GM19438 (cell line): ENCODE measurements around the gene SPRED2.
A peak's percentile ranks its signal among the peaks of the same experiment; 100 is the strongest.
"Not testable (repeated sequence)": the region's sequence is repeated elsewhere in the genome, so short reads cannot be mapped to it uniquely, and the experiment has no call there.

Experiments
- ATAC-seq: cut with Tn5 transposase; IDR thresholded peaks from one replicate; pipeline ENCODE4 v1.9.1; 2021; ENCODE audit warnings: low read depth; ENCODE audit not compliant: unreplicated experiment

Gene SPRED2

DNA sequence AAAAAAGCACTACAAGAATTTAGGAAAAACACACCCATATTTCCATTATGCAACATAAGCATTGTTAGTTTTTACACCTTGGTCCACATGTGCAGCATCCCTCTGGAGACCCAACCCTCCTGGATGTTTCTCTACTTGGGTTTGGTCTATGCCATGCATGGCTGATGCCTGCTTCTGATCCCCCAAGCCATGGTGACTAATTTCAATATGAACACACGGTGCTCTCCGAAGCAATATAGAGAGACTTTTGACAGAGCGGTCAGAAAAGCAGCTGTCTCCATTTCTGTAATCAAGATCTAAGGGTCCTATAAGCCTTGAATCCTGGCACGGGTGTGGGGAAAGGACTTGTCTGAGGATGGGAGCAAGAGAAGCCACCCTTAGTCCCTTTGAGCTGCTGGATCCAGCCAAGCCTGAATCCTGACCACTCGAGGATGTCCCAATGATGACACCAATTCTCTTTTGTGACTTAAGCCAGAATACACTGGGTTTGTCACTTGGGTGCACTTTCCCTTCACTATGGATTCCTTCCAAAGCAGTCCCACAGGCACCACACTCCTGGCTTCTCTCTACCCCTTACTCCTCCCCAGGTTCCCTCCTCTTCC lies 113.2 kb downstream of the SPRED2 start:
- no peak for ATAC-seq

DNA sequence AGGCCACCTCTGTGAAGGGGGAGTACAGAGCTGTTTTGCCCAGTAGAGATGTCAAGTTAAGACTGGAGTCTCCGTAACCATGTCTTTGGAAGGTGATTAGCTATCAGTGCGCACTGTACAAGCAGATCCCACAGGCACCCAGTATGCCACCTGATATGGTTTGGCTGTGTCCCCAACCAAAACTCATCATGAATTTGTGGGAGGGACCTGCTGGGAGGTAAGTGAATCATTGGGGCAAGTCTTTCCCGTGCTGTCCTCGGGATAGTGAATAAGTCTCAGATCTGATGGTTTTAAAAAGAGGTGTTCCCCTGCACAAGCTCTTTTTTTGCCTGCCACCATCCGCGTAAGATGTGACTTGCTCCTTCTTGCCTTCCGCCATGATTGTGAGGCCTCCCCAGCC lies 114.6 kb downstream of the SPRED2 start:
- no peak for ATAC-seq

DNA sequence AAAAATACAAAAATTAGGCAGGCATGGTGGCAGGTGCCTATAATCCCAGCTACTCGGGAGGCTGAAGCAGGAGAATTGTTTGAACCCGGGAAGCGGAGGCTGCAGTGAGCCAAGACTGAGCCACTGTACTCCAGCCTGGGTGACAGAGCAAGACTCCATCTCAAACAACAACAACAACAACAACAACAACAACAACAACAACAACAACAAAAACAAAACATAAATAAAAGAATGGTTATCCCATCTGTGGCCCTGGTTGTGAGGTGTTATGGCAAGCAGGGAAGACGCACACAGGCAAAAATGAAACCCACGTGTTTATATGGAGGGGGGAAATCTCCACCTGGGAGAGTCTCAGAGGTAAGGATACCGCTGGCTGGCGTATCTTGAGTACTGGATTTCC lies 115.0 kb downstream of the SPRED2 start:
- ATAC-seq = not testable (repeated sequence)

- no peak for ATAC-seq
Measured at GRCh38 chr2:65316072-65316471, 116.3 kb downstream of the SPRED2 start.

DNA sequence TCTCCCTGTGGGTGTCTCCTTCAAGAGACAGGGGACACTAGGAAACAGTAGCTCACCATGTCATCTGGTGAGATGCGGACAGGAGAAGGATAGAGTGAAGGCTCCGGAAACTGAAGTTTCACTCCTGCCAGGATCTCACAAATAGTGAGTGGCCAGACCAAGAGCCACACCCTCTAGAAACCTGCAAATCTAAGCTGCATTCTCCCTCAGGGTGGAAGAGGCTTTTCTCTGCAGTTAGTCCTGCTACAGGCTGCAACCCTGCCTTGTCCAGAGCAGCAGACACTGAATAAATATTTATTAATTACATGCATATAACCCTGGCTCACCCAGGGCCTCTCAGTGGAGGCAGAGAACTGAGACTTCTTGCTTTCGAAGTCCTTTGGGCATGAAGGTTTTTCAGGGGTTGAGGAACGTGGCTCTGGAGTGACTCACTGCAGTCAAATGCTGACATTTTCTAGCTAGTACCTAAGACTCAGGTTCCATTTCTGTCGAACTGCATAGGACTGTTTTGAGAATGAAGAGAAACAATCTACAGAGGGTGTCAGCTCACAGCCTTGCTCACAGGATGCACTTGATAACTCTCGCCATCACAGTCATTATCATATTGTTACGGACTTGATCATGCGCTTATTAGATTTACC lies 117.5 kb downstream of the SPRED2 start:
- ATAC-seq = no peak

DNA sequence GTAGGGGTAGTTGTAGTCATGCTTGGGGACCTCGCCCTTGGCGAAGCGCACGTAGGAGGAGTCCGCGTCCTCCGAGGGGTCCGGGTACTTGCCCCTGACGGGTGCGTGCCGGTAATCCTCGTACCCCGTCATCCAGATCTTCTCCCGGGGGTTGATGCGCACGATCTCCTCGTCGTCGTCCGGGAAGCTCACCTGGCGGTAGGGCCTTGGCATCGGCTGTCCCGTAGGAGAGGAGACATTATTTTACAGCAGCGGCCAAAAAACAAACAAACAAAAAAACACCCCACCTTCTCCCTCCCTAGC lies 118.5 kb downstream of the SPRED2 start:
- no peak for ATAC-seq

GRCh38 chr2:65313126-65313953 lies 119.1 kb downstream of the SPRED2 start:
- no peak for ATAC-seq

DNA sequence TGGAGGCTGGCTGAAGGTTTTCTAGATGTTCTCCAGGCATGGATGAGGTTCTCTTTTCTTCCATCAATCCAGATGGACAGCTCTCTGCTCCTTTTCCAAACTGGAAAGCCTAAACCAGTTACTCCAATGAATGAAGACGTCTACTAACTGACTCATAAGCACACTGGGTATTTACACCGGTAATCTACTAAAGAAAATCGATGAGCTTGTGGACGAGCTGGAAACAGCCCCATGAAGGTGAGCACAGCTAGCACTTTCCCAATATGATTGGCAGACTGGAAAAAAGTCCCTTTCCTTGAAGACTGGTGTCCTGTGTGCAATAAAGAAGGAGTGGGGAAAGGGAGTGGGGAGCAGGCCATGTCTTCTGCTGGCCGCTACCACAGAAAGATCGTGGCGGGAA lies 120.8 kb downstream of the SPRED2 start:
- no peak for ATAC-seq

DNA sequence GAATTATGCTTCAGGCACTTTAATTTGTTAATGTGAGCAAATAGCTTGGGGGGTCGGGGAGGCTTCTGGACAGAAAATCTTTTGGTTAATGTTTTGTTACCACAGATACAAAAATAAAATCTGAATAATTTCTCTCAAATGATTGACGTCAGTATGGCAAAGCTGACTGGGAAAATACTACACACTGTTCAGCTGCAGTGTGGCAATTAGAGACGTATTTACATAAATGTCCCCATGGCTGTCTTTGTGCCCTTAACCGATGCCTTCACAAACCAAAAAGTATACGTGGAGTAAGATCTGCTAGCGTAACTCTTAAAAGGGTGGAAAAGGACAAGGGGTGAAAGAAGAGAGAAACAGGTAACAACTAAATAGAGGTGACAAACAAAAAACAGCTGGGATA lies 121.3 kb downstream of the SPRED2 start:
- no peak for ATAC-seq

DNA sequence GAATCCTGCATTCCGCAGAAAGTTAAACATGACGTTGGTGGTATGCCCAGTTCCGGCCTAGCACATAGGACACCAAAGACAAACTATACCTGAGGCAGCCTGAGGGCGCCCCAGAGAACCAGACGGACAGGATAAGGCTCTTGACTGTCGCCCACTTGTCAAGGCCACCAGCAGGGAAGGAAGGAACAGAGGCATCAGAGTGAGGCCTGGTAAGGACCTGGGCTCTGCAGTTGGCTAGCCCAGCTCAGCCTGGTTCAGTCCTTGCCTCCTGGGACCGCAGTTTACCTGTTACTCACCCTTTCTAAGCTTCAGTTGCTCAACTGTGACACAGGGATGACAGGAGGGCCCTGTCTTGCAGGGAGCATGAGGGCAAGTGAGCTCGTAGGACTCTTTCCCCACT lies 122.7 kb downstream of the SPRED2 start:
- no peak for ATAC-seq

GRCh38 chr2:65305934-65306333 lies 126.5 kb downstream of the SPRED2 start:
- no peak for ATAC-seq

DNA sequence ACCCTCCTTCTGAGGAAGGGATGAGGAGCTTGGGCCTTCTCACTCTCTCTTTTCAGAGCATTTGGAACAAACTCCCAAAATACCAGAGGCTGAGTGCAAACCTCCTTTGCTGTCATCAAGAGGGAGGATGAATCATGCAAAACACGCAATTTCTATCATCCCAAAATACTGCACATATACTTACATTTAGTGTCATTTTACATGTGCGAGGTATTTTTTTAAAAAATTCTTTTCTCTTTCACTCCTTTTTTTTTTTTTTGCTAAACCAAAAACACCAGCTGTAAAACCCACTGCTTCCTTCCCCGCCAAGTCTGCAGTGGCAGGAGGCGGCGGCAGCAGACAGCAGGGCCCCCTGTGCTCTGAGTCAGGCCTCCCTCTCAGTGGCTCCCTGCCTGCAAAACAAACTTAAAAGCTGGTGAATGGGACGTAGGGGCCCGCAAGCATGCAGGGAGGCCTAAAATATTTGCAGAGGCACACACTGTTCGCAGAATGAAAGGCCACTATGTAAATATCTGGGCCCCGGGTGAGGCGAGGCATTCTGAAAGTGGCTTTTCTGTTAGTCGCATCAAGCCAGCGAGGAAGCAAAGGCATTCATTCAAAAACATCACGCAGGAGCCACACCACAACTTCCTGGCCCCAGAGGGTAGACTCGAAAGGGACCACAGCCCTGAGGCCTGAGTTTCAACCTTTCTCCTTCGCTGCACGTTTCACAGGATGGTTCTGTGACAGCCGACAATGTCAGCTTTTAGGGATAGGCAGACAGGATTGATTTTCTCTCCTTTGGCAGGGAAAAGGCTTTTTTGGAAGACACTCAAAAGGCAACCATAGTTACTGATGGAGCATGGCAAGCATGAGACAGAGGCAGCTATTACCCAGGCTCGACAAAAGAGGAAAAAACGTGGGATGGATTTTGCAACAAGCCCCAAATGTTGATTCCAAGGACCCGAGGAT lies 131.4 kb downstream of the SPRED2 start:
- peak; percentile 94 for ATAC-seq

GRCh38 chr2:65300134-65300760 lies 132.2 kb downstream of the SPRED2 start:
- ATAC-seq = peak; percentile 1

DNA sequence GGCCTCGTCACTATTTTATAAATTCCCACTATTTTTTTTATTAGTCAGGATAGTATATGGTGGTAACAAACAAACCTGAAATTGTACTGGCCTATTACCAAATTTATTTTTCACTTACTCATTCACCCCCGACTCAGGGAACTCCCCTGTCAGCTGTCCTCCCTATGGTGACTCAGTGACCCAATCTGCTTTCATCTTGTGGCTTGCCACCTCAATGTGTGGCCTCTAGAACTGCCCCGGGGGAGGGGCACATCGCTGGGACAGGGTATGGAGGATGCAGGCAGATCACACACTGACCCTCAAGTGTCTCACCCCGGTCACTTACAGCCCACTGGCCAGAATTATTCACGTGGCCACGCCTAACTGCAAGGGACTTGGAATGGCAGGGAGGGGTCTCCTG lies 133.2 kb downstream of the SPRED2 start:
- ATAC-seq = no peak

GRCh38 chr2:65298089-65298488 lies 134.3 kb downstream of the SPRED2 start:
- no peak for ATAC-seq

GRCh38 chr2:65297544-65297943 lies 134.9 kb downstream of the SPRED2 start:
- ATAC-seq = no peak

DNA sequence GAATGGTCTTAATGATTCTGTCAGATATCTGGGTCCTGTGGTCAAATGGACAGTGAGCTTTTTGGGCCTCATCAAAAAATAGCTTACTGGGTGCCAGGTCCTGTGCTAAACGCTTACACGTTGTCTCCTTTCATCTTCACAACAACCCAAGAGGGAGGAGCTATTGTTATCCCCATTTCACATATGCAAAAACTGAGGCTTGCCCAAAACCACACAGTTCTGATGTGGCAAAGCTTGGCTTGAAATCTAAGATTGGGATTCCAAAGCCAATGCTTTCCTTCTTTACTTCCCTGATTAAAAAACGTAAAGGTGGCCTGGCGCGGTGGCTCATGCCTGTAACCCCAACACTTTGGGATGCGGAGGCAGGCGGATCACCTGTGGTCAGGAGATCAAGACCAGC lies 135.4 kb downstream of the SPRED2 start:
- ATAC-seq = no peak

GRCh38 chr2:65294701-65295100 lies 137.7 kb downstream of the SPRED2 start:
- no peak for ATAC-seq

DNA sequence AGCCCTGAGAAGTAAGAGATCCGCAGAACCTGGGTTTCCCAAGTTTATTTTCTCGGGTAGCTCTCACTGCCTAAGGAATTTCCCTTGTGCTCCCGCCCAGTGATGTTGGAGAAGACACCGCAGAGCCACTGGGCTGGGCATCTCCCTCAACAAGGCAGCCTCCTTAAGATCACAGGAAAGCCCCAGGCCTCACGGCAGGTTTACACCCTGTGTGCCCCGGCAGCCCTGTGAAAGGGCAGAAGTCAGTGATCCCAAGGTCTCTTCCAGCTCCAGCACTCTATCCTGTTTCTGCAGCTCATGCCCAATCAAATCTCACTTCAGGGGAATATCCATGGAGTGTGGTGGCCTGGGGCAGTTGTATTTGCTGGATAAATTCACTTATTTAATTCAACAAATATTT lies 138.3 kb downstream of the SPRED2 start:
- no peak for ATAC-seq

DNA sequence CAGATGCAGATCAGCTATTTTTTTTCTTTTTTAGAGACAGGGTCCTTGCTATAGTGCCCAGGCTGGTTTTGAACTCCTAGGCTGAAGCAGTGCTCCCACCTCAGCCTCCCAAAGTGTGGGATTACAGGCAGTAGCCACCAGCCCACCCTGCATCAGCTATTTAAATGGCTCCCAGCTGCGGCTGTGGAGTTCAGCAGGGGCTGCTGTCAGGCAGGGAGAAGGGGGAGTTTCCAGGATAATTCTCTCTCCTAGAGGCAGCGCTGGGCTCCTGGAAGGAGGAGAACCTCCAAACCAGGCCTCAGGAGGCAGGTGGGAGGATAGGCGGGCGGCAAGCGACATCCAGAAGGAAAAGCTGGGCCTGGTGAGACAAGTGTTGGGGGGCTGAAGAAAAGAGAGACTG lies 139.0 kb downstream of the SPRED2 start:
- ATAC-seq = no peak
